ENCODE measurements around the gene NRXN3.

The NRXN3 gene

GRCh38 chr14:79351011-79351410, 1180.8 kb downstream of the NRXN3 start:
- Histone ChIP-seq H3K9me3 (ENCODE audit: control insufficient read depth, low read length) (no peaks in the 10 kb centered on the region), H3K9ac (ENCODE audit: low read length) (no peak overlapping the region), H3K27me3 (ENCODE audit: control insufficient read depth, insufficient read depth, low read length) (no peaks in the 10 kb centered on the region), H3K4me3 (ENCODE audit: low read length) (no peak overlapping the region), H3K4me1 (ENCODE audit: control insufficient read depth, insufficient read depth, low read length) (no peaks in the 10 kb centered on the region), H3K36me3 (ENCODE audit: control insufficient read depth, insufficient read depth, low read length) (no peaks in the 10 kb centered on the region)

GRCh38 chr14:79352076-79352630, 1182.0 kb downstream of the NRXN3 start:
- Histone ChIP-seq H3K36me3 (ENCODE audit: control insufficient read depth, insufficient read depth, low read length) (no peaks in the 10 kb centered on the region), H3K4me1 (ENCODE audit: control insufficient read depth, insufficient read depth, low read length) (no peaks in the 10 kb centered on the region), H3K9me3 (ENCODE audit: control insufficient read depth, low read length) (no peaks in the 10 kb centered on the region)

DNA sequence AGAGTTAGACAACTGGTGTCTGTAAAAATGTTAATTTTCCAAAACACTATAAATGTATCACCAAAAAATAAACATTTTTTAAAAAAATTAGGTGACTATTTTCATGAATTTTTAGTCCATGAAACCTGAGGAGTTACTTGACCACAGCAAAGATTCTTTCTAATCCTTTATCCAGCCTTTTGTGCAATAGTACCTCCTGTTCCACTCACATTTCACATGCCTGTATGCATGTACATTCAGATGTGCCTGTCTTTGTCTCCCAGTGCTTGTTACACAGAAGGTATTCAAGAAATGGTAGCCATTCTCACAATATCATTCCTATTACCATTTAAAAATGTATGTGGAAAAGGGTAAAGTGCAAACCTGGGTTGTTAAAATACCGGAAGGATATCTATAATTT, 1184.2 kb downstream of the NRXN3 start:
- H3K36me3 ChIP-seq (ENCODE audit: control insufficient read depth, insufficient read depth, low read length): no peaks in the 10 kb centered on the region
- no peak overlapping the region for H3K4me3 ChIP-seq (ENCODE audit: low read length)
- no peaks in the 10 kb centered on the region for H3K9me3 ChIP-seq (ENCODE audit: control insufficient read depth, low read length)
- no peaks in the 10 kb centered on the region for H3K27me3 ChIP-seq (ENCODE audit: control insufficient read depth, insufficient read depth, low read length)
- H3K4me1 ChIP-seq (ENCODE audit: control insufficient read depth, insufficient read depth, low read length): no peaks in the 10 kb centered on the region
- no peak overlapping the region for H3K9ac ChIP-seq (ENCODE audit: low read length)

More at GRCh38 chr14:79352076-79352630, 1182.0 kb downstream of the NRXN3 start:
- no peak overlapping the region for H3K4me3 ChIP-seq (ENCODE audit: low read length)
- H3K9ac ChIP-seq (ENCODE audit: low read length): no peak overlapping the region
- H3K27me3 ChIP-seq (ENCODE audit: control insufficient read depth, insufficient read depth, low read length): no peaks in the 10 kb centered on the region

DNA sequence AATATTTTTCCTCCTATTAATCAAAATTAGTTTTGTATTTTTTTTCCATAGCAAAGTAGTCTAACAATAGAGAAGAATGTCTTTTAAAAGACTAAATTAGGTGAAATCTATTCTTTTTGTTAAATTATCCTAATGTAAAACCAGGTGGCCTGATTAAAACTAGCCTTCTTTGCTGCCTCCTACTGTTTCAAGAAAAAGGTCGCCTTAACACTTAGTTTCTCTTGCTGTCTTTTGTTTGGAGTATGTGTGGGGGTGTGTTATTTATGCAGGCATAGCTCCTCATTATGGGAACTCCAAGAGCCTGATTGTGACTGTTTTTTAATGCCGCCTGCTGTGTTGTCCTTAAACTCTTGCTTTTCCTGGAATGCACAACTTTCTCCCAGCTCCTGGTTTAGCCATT, 1185.9 kb downstream of the NRXN3 start:
- Histone ChIP-seq H3K36me3 (ENCODE audit: control insufficient read depth, insufficient read depth, low read length) (no peaks in the 10 kb centered on the region), H3K4me3 (ENCODE audit: low read length) (no peak overlapping the region), H3K27me3 (ENCODE audit: control insufficient read depth, insufficient read depth, low read length) (no peaks in the 10 kb centered on the region), H3K9me3 (ENCODE audit: control insufficient read depth, low read length) (no peaks in the 10 kb centered on the region), H3K9ac (ENCODE audit: low read length) (no peak overlapping the region), H3K4me1 (ENCODE audit: control insufficient read depth, insufficient read depth, low read length) (no peaks in the 10 kb centered on the region)

GRCh38 chr14:79357307-79357706, 1187.1 kb downstream of the NRXN3 start:
- no peak overlapping the region for H3K9ac ChIP-seq (ENCODE audit: low read length)
- no peak overlapping the region for H3K4me3 ChIP-seq (ENCODE audit: low read length)
- H3K9me3 ChIP-seq (ENCODE audit: control insufficient read depth, low read length): no peaks in the 10 kb centered on the region
- no peaks in the 10 kb centered on the region for H3K4me1 ChIP-seq (ENCODE audit: control insufficient read depth, insufficient read depth, low read length)
- no peaks in the 10 kb centered on the region for H3K27me3 ChIP-seq (ENCODE audit: control insufficient read depth, insufficient read depth, low read length)
- no peaks in the 10 kb centered on the region for H3K36me3 ChIP-seq (ENCODE audit: control insufficient read depth, insufficient read depth, low read length)

GRCh38 chr14:79363291-79363690, 1193.1 kb downstream of the NRXN3 start:
- Histone ChIP-seq H3K9me3 (ENCODE audit: control insufficient read depth, low read length) (no peaks in the 10 kb centered on the region), H3K27me3 (ENCODE audit: control insufficient read depth, insufficient read depth, low read length) (no peaks in the 10 kb centered on the region), H3K9ac (ENCODE audit: low read length) (no peak overlapping the region), H3K4me1 (ENCODE audit: control insufficient read depth, insufficient read depth, low read length) (no peaks in the 10 kb centered on the region), H3K36me3 (ENCODE audit: control insufficient read depth, insufficient read depth, low read length) (no peaks in the 10 kb centered on the region), H3K4me3 (ENCODE audit: low read length) (no peak overlapping the region)

- Histone ChIP-seq H3K9me3 (ENCODE audit: control insufficient read depth, low read length) (no peaks in the 10 kb centered on the region), H3K27me3 (ENCODE audit: control insufficient read depth, insufficient read depth, low read length) (no peaks in the 10 kb centered on the region), H3K4me3 (ENCODE audit: low read length) (no peak overlapping the region), H3K36me3 (ENCODE audit: control insufficient read depth, insufficient read depth, low read length) (no peaks in the 10 kb centered on the region), H3K4me1 (ENCODE audit: control insufficient read depth, insufficient read depth, low read length) (no peaks in the 10 kb centered on the region), H3K9ac (ENCODE audit: low read length) (no peak overlapping the region)
Measured at GRCh38 chr14:79369359-79370332, 1199.5 kb downstream of the NRXN3 start.

DNA sequence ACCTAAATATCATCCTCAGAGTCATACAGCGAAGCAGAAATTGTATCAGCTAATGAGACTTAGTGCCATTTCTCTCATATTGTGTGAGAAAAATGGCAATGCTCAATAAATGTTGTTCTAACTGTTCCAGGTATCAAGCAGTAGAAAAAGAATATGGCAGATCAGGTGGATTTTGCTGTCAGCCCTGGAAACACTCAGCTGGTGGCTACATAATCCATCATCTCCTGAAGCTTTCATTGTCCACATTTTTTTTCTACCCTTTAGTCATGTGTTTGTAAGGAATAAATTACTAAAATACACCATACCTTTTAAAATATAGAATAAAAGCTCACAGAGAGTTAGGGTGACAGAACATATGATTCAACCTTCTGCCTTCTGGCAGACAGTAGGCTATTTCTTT, 1200.8 kb downstream of the NRXN3 start:
- Histone ChIP-seq H3K4me3 (ENCODE audit: low read length) (no peak overlapping the region), H3K9me3 (ENCODE audit: control insufficient read depth, low read length) (no peaks in the 10 kb centered on the region), H3K4me1 (ENCODE audit: control insufficient read depth, insufficient read depth, low read length) (no peaks in the 10 kb centered on the region), H3K9ac (ENCODE audit: low read length) (no peak overlapping the region), H3K36me3 (ENCODE audit: control insufficient read depth, insufficient read depth, low read length) (no peaks in the 10 kb centered on the region), H3K27me3 (ENCODE audit: control insufficient read depth, insufficient read depth, low read length) (no peaks in the 10 kb centered on the region)

- H3K9ac ChIP-seq (ENCODE audit: low read length): no peak overlapping the region
- no peaks in the 10 kb centered on the region for H3K36me3 ChIP-seq (ENCODE audit: control insufficient read depth, insufficient read depth, low read length)
- no peaks in the 10 kb centered on the region for H3K4me1 ChIP-seq (ENCODE audit: control insufficient read depth, insufficient read depth, low read length)
- no peaks in the 10 kb centered on the region for H3K9me3 ChIP-seq (ENCODE audit: control insufficient read depth, low read length)
- H3K4me3 ChIP-seq (ENCODE audit: low read length): no peak overlapping the region
- H3K27me3 ChIP-seq (ENCODE audit: control insufficient read depth, insufficient read depth, low read length): no peaks in the 10 kb centered on the region
Measured at GRCh38 chr14:79373451-79373850, 1203.3 kb downstream of the NRXN3 start.

DNA sequence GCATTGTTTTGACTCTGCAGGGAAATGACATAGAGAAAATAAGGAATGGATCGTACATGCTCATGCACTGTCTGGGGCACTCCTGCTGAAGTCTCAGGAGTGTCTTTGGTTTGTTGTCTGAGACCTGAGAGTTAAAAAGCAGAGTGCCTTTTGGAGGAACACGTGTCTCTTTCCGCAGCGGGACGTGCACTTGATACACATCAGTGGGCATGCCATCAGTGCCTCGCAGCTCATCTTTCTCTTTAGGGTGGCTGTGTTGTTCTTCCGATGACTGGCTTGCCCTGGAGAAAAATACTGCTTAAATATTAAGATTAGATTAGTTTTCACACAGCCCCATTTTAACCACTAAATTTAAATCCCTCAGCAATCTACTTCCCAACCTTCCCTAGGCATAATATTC, 1205.2 kb downstream of the NRXN3 start:
- Histone ChIP-seq H3K9ac (ENCODE audit: low read length) (no peak overlapping the region), H3K4me3 (ENCODE audit: low read length) (no peak overlapping the region), H3K36me3 (ENCODE audit: control insufficient read depth, insufficient read depth, low read length) (no peaks in the 10 kb centered on the region), H3K4me1 (ENCODE audit: control insufficient read depth, insufficient read depth, low read length) (no peaks in the 10 kb centered on the region), H3K27me3 (ENCODE audit: control insufficient read depth, insufficient read depth, low read length) (no peaks in the 10 kb centered on the region), H3K9me3 (ENCODE audit: control insufficient read depth, low read length) (no peaks in the 10 kb centered on the region)

- no peaks in the 10 kb centered on the region for H3K36me3 ChIP-seq (ENCODE audit: control insufficient read depth, insufficient read depth, low read length)
- no peaks in the 10 kb centered on the region for H3K9me3 ChIP-seq (ENCODE audit: control insufficient read depth, low read length)
- no peak overlapping the region for H3K4me3 ChIP-seq (ENCODE audit: low read length)
- no peaks in the 10 kb centered on the region for H3K27me3 ChIP-seq (ENCODE audit: control insufficient read depth, insufficient read depth, low read length)
- no peaks in the 10 kb centered on the region for H3K4me1 ChIP-seq (ENCODE audit: control insufficient read depth, insufficient read depth, low read length)
- H3K9ac ChIP-seq (ENCODE audit: low read length): no peak overlapping the region
Measured at GRCh38 chr14:79376557-79376956, 1206.4 kb downstream of the NRXN3 start.

GRCh38 chr14:79378020-79378419, 1207.8 kb downstream of the NRXN3 start:
- Histone ChIP-seq H3K4me1 (ENCODE audit: control insufficient read depth, insufficient read depth, low read length) (no peaks in the 10 kb centered on the region), H3K36me3 (ENCODE audit: control insufficient read depth, insufficient read depth, low read length) (no peaks in the 10 kb centered on the region), H3K9me3 (ENCODE audit: control insufficient read depth, low read length) (no peaks in the 10 kb centered on the region)

More at GRCh38 chr14:79378020-79378419, 1207.8 kb downstream of the NRXN3 start:
- no peaks in the 10 kb centered on the region for H3K27me3 ChIP-seq (ENCODE audit: control insufficient read depth, insufficient read depth, low read length)
- H3K9ac ChIP-seq (ENCODE audit: low read length): no peak overlapping the region
- H3K4me3 ChIP-seq (ENCODE audit: low read length): no peak overlapping the region

Measured in mucosa of stomach (tissue), 1 donor.